Keratinocyte (primary cell): ENCODE data around the gene IRGQ. TPM values are rescaled to one million over a fixed set of nuclear protein-coding genes. Genes with fewer than 3 reads are reported as not detected.

Source experiments
- DNase-seq: peaks from one replicate; pipeline ENCODE4 v3.0.0-alpha.2; 2011; ENCODE audit warnings: low read depth, missing footprints, low spot score
- FAIRE-seq: peaks from 2 replicates; lab custom pipeline; 2011; peaks lifted over from hg19 to GRCh38; lab: Jason Lieb, UNC
- H2AFZ ChIP-seq: 2 replicates; pipeline ENCODE4 v1.6.0; 2012; ENCODE audit warnings: low read length, control low read depth, inconsistent platforms; ENCODE audit not compliant: control insufficient read depth
- H3K27ac ChIP-seq: 2 replicates; pipeline ENCODE4 v1.5.1; 2011; ENCODE audit warnings: low read length; ENCODE audit not compliant: control insufficient read depth, insufficient read depth
- H3K27me3 ChIP-seq: 3 replicates; pipeline ENCODE4 v1.6.0; 2011; ENCODE audit warnings: low read length; ENCODE audit not compliant: control insufficient read depth, insufficient read depth; ENCODE audit errors: extremely low read depth
- H3K36me3 ChIP-seq, 2 experiments: 2 replicates in 1 of 2; 3 replicates in 1 of 2; pipeline ENCODE4 v1.5.1; 2011; ENCODE audit warnings: low read length in 2 of 2, mild to moderate bottlenecking in 1 of 2; ENCODE audit not compliant: control insufficient read depth in 2 of 2, insufficient read depth in 2 of 2; ENCODE audit errors: extremely low read depth in 1 of 2
- H3K4me1 ChIP-seq: 3 replicates; pipeline ENCODE4 v1.5.1; 2011; ENCODE audit warnings: low read length; ENCODE audit not compliant: control insufficient read depth, insufficient read depth; ENCODE audit errors: extremely low read depth
- H3K4me2 ChIP-seq: 3 replicates; pipeline ENCODE4 v1.6.0; 2011; ENCODE audit warnings: low read depth, low read length; ENCODE audit not compliant: control insufficient read depth, insufficient read depth; ENCODE audit errors: extremely low read depth
- H3K4me3 ChIP-seq, 3 experiments: fragments of 200-600 bp in 1 of 3; sonication (generic) in 1 of 3; 2 replicates in 2 of 3; 3 replicates in 1 of 3; pipeline ENCODE4 v1.5.1; 2011 to 2016; ENCODE audit warnings: low read length in 3 of 3, mild to moderate bottlenecking in 3 of 3, control low read depth in 2 of 3, inconsistent platforms in 1 of 3, low read depth in 1 of 3, mixed read lengths in 1 of 3, mixed run types in 1 of 3, moderate library complexity in 1 of 3; ENCODE audit not compliant: control insufficient read depth in 2 of 3, insufficient read depth in 2 of 3; ENCODE audit errors: extremely low read depth in 1 of 3
- H3K79me2 ChIP-seq: 2 replicates; pipeline ENCODE4 v1.6.0; 2012; ENCODE audit warnings: low read length; ENCODE audit not compliant: control insufficient read depth, insufficient read depth
- H3K9ac ChIP-seq: 3 replicates; pipeline ENCODE4 v1.6.0; 2011; ENCODE audit warnings: low read length; ENCODE audit not compliant: control insufficient read depth, insufficient read depth; ENCODE audit errors: extremely low read depth
- H3K9me1 ChIP-seq: 3 replicates; pipeline ENCODE4 v1.6.0; 2011; ENCODE audit warnings: low read length; ENCODE audit not compliant: control insufficient read depth, insufficient read depth; ENCODE audit errors: extremely low read depth
- H3K9me3 ChIP-seq: 2 replicates; pipeline ENCODE4 v1.5.1; 2012; ENCODE audit warnings: low read depth, low read length; ENCODE audit not compliant: control insufficient read depth
- H4K20me1 ChIP-seq: 3 replicates; pipeline ENCODE4 v1.6.0; 2011; ENCODE audit warnings: low read length; ENCODE audit not compliant: control insufficient read depth, insufficient read depth; ENCODE audit errors: extremely low read depth
- EZH2 ChIP-seq: IDR thresholded peaks from one replicate; pipeline ENCODE4 v1.6.1; 2012; ENCODE audit warnings: inconsistent platforms, mild to moderate bottlenecking, low read length, moderate library complexity
- dilution Hi-C: fragments of 300-500 bp; cut with MboI; formaldehyde crosslinking; loops from one replicate; pipeline ENCODE4 v1.7.0; 2020; ENCODE audit warnings: low sequenced_read_pairs; ENCODE audit not compliant: extremely low pct_ligation_motif_present
- polyA plus RNA-seq, 5 experiments: library from polyadenylated mRNA; depleted of rRNA in 3 of 5; stranded (reverse) in 3 of 5; stranded (forward) in 1 of 5; unstranded in 1 of 5; fragments of >200 nt; gene quantifications; 1 replicate in 1 of 5; 2 replicates in 3 of 5; 3 replicates in 1 of 5; pipeline versions ENCODE4 v1.2.1 to v1.2.3, GENCODE V29; 2011 to 2012; ENCODE audit warnings: missing spikeins in 2 of 5, low read depth in 1 of 5, low replicate concordance in 1 of 5
- TF ChIP-seq, protein P1 (sequence below), 3 experiments: IDR thresholded peaks in 1 of 3; conservative IDR thresholded peaks in 1 of 3; optimal IDR thresholded peaks in 1 of 3; 2 replicates in 2 of 3; 3 replicates in 1 of 3; pipeline versions ENCODE3 to v1.5.1; 2011; ENCODE audit warnings: low read length in 3 of 3, mild to moderate bottlenecking in 3 of 3, moderate library complexity in 2 of 3, control low read depth in 1 of 3, inconsistent platforms in 1 of 3; ENCODE audit not compliant: insufficient read depth in 2 of 3; ENCODE audit errors: extremely low read depth in 1 of 3

The IRGQ gene
- polyA plus RNA-seq, 1 donor (not counting 4 experiments of a cell fraction or from before 2014, with no cell fraction given) = 12.9 TPM

DNA sequence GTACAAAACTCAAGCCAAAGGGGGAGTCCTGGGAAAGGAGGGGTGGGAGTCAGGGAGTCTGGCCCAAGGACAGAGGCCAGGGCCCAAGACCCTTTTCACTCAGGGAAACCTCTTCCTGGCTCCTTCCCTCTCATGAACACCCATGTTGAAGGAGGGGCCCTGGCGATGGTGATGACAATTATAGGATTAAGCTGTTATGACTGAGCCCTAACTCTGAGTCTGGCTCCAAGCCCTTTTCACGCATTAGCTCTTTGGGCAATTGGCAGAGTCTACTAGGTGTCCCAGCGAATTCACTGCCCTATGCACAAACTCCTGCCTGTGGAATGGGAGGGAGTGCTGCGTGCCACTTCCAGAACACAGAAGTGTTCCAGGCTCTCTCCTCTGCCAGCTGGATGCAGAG lies 42.3 kb downstream of the IRGQ start:
- FAIRE-seq (no peak), DNase-seq (no peak)
- H3K9me3 ChIP-seq = no peaks in the 10 kb centered on the region
- no peaks in the 10 kb centered on the region for H3K9me1 ChIP-seq
- H3K9ac ChIP-seq = no peak overlapping the region
- dilution Hi-C loops = no loop called here
- no peak overlapping the region for H3K4me2 ChIP-seq
- H3K36me3 ChIP-seq = peaks cover 8 to 29% of the 10 kb centered on the region in 2 experiments
- no peaks in the 10 kb centered on the region for H3K27me3 ChIP-seq
- H3K4me1 ChIP-seq = no peaks in the 10 kb centered on the region
- no peak overlapping the region for H3K27ac ChIP-seq
- TF ChIP-seq, protein P1, sequence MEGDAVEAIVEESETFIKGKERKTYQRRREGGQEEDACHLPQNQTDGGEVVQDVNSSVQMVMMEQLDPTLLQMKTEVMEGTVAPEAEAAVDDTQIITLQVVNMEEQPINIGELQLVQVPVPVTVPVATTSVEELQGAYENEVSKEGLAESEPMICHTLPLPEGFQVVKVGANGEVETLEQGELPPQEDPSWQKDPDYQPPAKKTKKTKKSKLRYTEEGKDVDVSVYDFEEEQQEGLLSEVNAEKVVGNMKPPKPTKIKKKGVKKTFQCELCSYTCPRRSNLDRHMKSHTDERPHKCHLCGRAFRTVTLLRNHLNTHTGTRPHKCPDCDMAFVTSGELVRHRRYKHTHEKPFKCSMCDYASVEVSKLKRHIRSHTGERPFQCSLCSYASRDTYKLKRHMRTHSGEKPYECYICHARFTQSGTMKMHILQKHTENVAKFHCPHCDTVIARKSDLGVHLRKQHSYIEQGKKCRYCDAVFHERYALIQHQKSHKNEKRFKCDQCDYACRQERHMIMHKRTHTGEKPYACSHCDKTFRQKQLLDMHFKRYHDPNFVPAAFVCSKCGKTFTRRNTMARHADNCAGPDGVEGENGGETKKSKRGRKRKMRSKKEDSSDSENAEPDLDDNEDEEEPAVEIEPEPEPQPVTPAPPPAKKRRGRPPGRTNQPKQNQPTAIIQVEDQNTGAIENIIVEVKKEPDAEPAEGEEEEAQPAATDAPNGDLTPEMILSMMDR (optimal IDR thresholded peaks at IDR 0.05 in 1 of 3, IDR thresholded peaks at IDR 0.05 in 1 of 3, conservative IDR thresholded peaks at IDR 0.05 in 1 of 3; ENCODE audit: extremely low read depth in 1 of 3, insufficient read depth in 2 of 3, low read length in 3 of 3) = no peak
- no peak for TF ChIP-seq EZH2
- no peak overlapping the region for H2AFZ ChIP-seq
- no peak overlapping the region for H3K4me3 ChIP-seq
- no peaks in the 10 kb centered on the region for H4K20me1 ChIP-seq
- H3K79me2 ChIP-seq = no peaks in the 10 kb centered on the region

DNA sequence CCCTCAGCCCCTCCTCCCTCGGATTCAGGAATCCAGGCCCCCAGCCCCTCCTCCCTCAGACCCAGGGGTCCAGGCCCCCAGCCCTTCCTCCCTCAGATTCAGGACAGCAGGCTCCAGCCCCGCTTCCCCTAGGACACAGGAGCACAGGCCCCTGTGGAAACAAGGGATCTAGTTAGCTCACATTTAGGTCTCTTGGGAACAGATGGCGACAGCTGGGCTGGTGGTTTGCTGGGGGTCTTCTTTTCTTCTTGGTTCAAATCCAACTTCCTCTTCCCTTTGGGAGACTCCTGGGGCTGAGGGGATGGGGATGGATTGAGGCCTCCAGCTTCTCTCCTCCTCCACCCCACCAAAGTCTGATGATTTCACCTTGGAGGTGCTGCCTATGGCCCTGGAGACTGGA lies 43.3 kb downstream of the IRGQ start:
- Histone ChIP-seq H3K9me1 (no peaks in the 10 kb centered on the region), H3K27ac (no peak overlapping the region), H3K4me1 (no peaks in the 10 kb centered on the region), H3K79me2 (no peaks in the 10 kb centered on the region), H3K9ac (no peak overlapping the region), H2AFZ (no peak overlapping the region), H3K36me3 (peaks cover 8 to 26% of the 10 kb centered on the region in 2 experiments), H3K4me2 (no peak overlapping the region), H3K4me3 (no peak overlapping the region), H3K27me3 (no peaks in the 10 kb centered on the region), H3K9me3 (no peaks in the 10 kb centered on the region), H4K20me1 (no peaks in the 10 kb centered on the region)
- dilution Hi-C loops = no loop called here
- TF ChIP-seq EZH2 = no peak
- TF ChIP-seq, protein P1 (optimal IDR thresholded peaks at IDR 0.05 in 1 of 3, IDR thresholded peaks at IDR 0.05 in 1 of 3, conservative IDR thresholded peaks at IDR 0.05 in 1 of 3; ENCODE audit: extremely low read depth in 1 of 3, insufficient read depth in 2 of 3, low read length in 3 of 3) = no peak
- DNase-seq = no peak
- FAIRE-seq = no peak
